Astrocyte (in vitro differentiated cells and primary cell): ENCODE measurements around the gene ZNF10. TPM values are rescaled to one million over a fixed set of nuclear protein-coding genes. Genes with fewer than 3 reads are reported as not detected.

Experiments used
- DNase-seq: peaks from one replicate; pipeline ENCODE4 v3.0.0-alpha.2; 2010; ENCODE audit warnings: low read depth
- FAIRE-seq: peaks from 2 replicates; lab custom pipeline; 2011; peaks lifted over from hg19 to GRCh38; lab: Jason Lieb, UNC
- H2AFZ ChIP-seq: 2 replicates; pipeline ENCODE4 v1.6.0; 2012; ENCODE audit warnings: low read depth, low read length, inconsistent platforms
- H3K27ac ChIP-seq: 2 replicates; pipeline ENCODE4 v1.5.1; 2011; ENCODE audit warnings: low read depth, low read length, inconsistent platforms
- H3K27me3 ChIP-seq: 2 replicates; pipeline ENCODE4 v1.6.0; 2011; ENCODE audit warnings: low read length, inconsistent platforms; ENCODE audit not compliant: insufficient read depth
- H3K36me3 ChIP-seq: 2 replicates; pipeline ENCODE4 v1.5.1; 2011; ENCODE audit warnings: low read length, inconsistent platforms; ENCODE audit not compliant: insufficient read depth
- H3K4me1 ChIP-seq: 2 replicates; pipeline ENCODE4 v1.5.1; 2011; ENCODE audit warnings: low read length, inconsistent platforms; ENCODE audit not compliant: insufficient read depth
- H3K4me2 ChIP-seq: 2 replicates; pipeline ENCODE4 v1.6.0; 2012; ENCODE audit warnings: low read length, inconsistent platforms
- H3K4me3 ChIP-seq: 2 replicates; pipeline ENCODE4 v1.5.1; 2011; ENCODE audit warnings: low read depth, mild to moderate bottlenecking, low read length, inconsistent platforms; ENCODE audit not compliant: insufficient read depth
- H3K79me2 ChIP-seq: 2 replicates; pipeline ENCODE4 v1.6.0; 2012; ENCODE audit warnings: mild to moderate bottlenecking, low read length, inconsistent platforms; ENCODE audit not compliant: insufficient read depth
- H3K9ac ChIP-seq: 2 replicates; pipeline ENCODE4 v1.6.0; 2012; ENCODE audit warnings: mild to moderate bottlenecking, low read length, inconsistent platforms
- H3K9me3 ChIP-seq: 2 replicates; pipeline ENCODE4 v1.5.1; 2012; ENCODE audit warnings: low read depth, mild to moderate bottlenecking, low read length, inconsistent platforms; ENCODE audit not compliant: insufficient read depth
- H4K20me1 ChIP-seq: 2 replicates; pipeline ENCODE4 v1.6.0; 2012; ENCODE audit warnings: low read length, inconsistent platforms; ENCODE audit not compliant: insufficient read depth
- H3K27ac Mint-ChIP-seq: one replicate; pipeline ENCODE4 v1.8.0; 2021; ENCODE audit warnings: mild to moderate bottlenecking, mixed read lengths; ENCODE audit not compliant: unreplicated experiment
- H3K27me3 Mint-ChIP-seq: one replicate; pipeline ENCODE4 v1.8.0; 2021; ENCODE audit warnings: low read depth, mixed read lengths; ENCODE audit not compliant: unreplicated experiment
- H3K36me3 Mint-ChIP-seq: one replicate; pipeline ENCODE4 v1.8.0; 2021; ENCODE audit warnings: low read depth, mixed read lengths; ENCODE audit not compliant: unreplicated experiment
- H3K4me1 Mint-ChIP-seq: one replicate; pipeline ENCODE4 v1.8.0; 2021; ENCODE audit warnings: low read depth, mixed read lengths; ENCODE audit not compliant: unreplicated experiment
- H3K4me3 Mint-ChIP-seq: one replicate; pipeline ENCODE4 v1.8.0; 2021; ENCODE audit warnings: mild to moderate bottlenecking, moderate library complexity, mixed read lengths; ENCODE audit not compliant: unreplicated experiment
- H3K9me3 Mint-ChIP-seq: one replicate; pipeline ENCODE4 v1.8.0; 2021; ENCODE audit warnings: mild to moderate bottlenecking, mixed read lengths; ENCODE audit not compliant: unreplicated experiment
- EZH2 ChIP-seq: IDR thresholded peaks from 2 replicates; pipeline ENCODE4 v1.6.1; 2012; ENCODE audit warnings: mild to moderate bottlenecking, low read length, inconsistent platforms; ENCODE audit not compliant: insufficient read depth
- total RNA-seq: library from RNA; stranded (reverse); gene quantifications from 2 replicates; pipeline ENCODE4 v1.2.1, GENCODE V29; 2021
- TF ChIP-seq, protein P1 (sequence below): IDR thresholded peaks from 2 replicates; pipeline ENCODE4 v1.5.1; 2011; ENCODE audit warnings: low read depth, mild to moderate bottlenecking, inconsistent platforms, low read length, moderate library complexity; ENCODE audit not compliant: insufficient read depth

Gene ZNF10
- total RNA-seq, 1 donor from 2014 or later: 7.6 TPM

DNA sequence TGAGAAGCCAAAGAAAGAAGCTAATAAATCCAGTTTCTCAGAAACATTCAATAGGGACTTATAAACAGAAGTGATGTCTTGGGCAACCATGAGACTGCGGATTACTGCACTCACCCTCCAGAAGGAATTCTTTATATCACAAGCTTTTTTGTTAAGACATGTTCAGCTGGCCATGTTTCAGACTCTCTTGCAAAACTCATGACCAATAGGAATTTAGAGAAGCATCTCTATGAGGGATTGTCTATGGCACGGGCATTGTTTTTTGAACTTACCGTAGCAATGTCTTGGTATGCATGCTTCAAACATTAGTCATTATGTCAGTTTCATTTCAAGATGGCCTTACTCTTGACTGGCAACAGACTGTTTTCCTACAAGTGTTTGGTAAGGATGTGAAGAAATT, 35.3 kb downstream of the ZNF10 start:
- Histone ChIP-seq H3K4me2 (no peak overlapping the region), H3K27me3 (no peaks in the 10 kb centered on the region), H3K9ac (no peak overlapping the region), H3K4me3 (no peak overlapping the region), H4K20me1 (no peaks in the 10 kb centered on the region), H3K4me1 (no peaks in the 10 kb centered on the region), H3K27ac (no peak overlapping the region), H3K79me2 (no peaks in the 10 kb centered on the region), H3K36me3 (no peaks in the 10 kb centered on the region), H2AFZ (no peak overlapping the region), H3K9me3 (peaks cover 3% of the 10 kb centered on the region)
- peaks cover 3% of the 10 kb centered on the region for H3K36me3 Mint-ChIP-seq
- peaks cover 25% of the 10 kb centered on the region for H3K9me3 Mint-ChIP-seq
- H3K4me1 Mint-ChIP-seq: no peaks in the 10 kb centered on the region
- H3K27ac Mint-ChIP-seq: no peak overlapping the region
- FAIRE-seq: no peak
- TF ChIP-seq, protein P1, sequence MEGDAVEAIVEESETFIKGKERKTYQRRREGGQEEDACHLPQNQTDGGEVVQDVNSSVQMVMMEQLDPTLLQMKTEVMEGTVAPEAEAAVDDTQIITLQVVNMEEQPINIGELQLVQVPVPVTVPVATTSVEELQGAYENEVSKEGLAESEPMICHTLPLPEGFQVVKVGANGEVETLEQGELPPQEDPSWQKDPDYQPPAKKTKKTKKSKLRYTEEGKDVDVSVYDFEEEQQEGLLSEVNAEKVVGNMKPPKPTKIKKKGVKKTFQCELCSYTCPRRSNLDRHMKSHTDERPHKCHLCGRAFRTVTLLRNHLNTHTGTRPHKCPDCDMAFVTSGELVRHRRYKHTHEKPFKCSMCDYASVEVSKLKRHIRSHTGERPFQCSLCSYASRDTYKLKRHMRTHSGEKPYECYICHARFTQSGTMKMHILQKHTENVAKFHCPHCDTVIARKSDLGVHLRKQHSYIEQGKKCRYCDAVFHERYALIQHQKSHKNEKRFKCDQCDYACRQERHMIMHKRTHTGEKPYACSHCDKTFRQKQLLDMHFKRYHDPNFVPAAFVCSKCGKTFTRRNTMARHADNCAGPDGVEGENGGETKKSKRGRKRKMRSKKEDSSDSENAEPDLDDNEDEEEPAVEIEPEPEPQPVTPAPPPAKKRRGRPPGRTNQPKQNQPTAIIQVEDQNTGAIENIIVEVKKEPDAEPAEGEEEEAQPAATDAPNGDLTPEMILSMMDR: no peak
- no peak for TF ChIP-seq EZH2
- H3K4me3 Mint-ChIP-seq: no peak overlapping the region
- DNase-seq: no peak
- no peaks in the 10 kb centered on the region for H3K27me3 Mint-ChIP-seq

DNA sequence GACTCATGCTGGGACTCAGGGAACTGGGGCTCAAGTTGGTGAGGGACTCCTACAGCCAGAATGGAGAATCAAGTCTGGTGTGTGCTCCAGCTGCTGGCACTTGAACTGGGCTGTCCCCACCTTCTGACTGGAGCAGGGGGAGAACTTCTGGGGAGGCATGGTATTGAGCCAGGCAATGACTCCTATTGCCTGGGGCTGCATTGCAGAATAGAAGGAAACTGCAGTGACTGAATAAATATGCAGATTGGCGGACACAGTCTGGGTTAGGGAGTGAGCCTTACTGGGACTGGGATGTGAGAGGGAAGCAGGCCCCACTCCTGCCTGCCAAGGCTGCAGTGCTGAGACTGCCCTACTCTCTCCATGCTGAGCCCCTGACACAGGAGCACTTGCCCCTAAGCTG, 42.1 kb downstream of the ZNF10 start:
- no peaks in the 10 kb centered on the region for H3K27me3 Mint-ChIP-seq
- H4K20me1 ChIP-seq: no peaks in the 10 kb centered on the region
- H3K36me3 Mint-ChIP-seq: no peaks in the 10 kb centered on the region
- peaks cover 32% of the 10 kb centered on the region for H3K9me3 Mint-ChIP-seq
- H3K27ac Mint-ChIP-seq: peak overlapping the region; percentile 53
- H3K4me1 ChIP-seq: no peaks in the 10 kb centered on the region
- H3K4me3 ChIP-seq: no peak overlapping the region
- no peaks in the 10 kb centered on the region for H3K27me3 ChIP-seq
- no peaks in the 10 kb centered on the region for H3K36me3 ChIP-seq
- DNase-seq (no peak), FAIRE-seq (no peak)
- TF ChIP-seq EZH2: no peak
- TF ChIP-seq, protein P1: no peak
- no peaks in the 10 kb centered on the region for H3K79me2 ChIP-seq
- H3K4me3 Mint-ChIP-seq: no peak overlapping the region
- no peak overlapping the region for H2AFZ ChIP-seq
- no peak overlapping the region for H3K9ac ChIP-seq
- no peak overlapping the region for H3K27ac ChIP-seq
- H3K4me1 Mint-ChIP-seq: no peaks in the 10 kb centered on the region
- H3K9me3 ChIP-seq: peaks cover 7% of the 10 kb centered on the region
- H3K4me2 ChIP-seq: no peak overlapping the region

DNA sequence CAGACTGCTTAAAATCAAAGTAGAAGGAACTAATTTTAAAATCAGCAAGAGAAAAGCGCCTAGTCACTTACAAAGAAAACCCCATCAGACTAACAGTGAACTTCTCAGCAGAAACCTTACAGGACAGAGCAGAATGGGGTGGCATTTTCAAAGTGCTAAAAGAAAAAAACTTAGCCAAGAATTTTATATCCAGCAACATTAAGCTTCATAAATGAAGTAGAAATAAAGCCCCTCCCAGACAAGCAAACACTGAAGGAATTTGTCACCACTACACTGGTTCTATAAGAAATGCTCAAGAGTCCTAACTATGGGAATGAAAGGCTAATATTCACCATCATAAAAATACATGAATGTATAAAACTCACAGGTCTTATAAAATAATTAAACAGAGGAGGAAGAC, 44.5 kb downstream of the ZNF10 start:
- no peak for FAIRE-seq
- Histone ChIP-seq H3K79me2 (no peaks in the 10 kb centered on the region), H2AFZ (no peak overlapping the region), H3K36me3 (no peaks in the 10 kb centered on the region), H3K4me1 (no peaks in the 10 kb centered on the region), H3K27me3 (no peaks in the 10 kb centered on the region), H4K20me1 (no peaks in the 10 kb centered on the region), H3K27ac (no peak overlapping the region), H3K9me3 (peaks cover 7% of the 10 kb centered on the region), H3K4me2 (no peak overlapping the region), H3K4me3 (no peak overlapping the region), H3K9ac (no peak overlapping the region)
- Mint-ChIP-seq H3K27ac (no peak overlapping the region), H3K27me3 (no peaks in the 10 kb centered on the region), H3K9me3 (peaks cover 37% of the 10 kb centered on the region), H3K36me3 (no peaks in the 10 kb centered on the region), H3K4me1 (no peaks in the 10 kb centered on the region), H3K4me3 (no peak overlapping the region)
- TF ChIP-seq EZH2: no peak
- TF ChIP-seq, protein P1: no peak
- no peak for DNase-seq
